K562 (cell line): ENCODE measurements around the gene POLR1H. TPM values are rescaled to one million over a fixed set of nuclear protein-coding genes. Genes with fewer than 3 reads are reported as not detected.

Experiments used
- CEBPB ChIP-seq: fragments of 450-650 bp; IDR thresholded peaks from 2 replicates; pipeline ENCODE4 v1.6.1; 2016; ENCODE audit warnings: missing genetic modification characterization, missing compliant biosample characterization
- CTBP1 ChIP-seq: fragments of 450-650 bp; IDR thresholded peaks from 2 replicates; pipeline ENCODE4 v1.6.1; 2016; ENCODE audit warnings: borderline replicate concordance
- ERF ChIP-seq: fragments of 450-650 bp; formaldehyde crosslinking; IDR thresholded peaks from 2 replicates; pipeline ENCODE4 v1.4.0; 2020; ENCODE audit warnings: mild to moderate bottlenecking, mixed read lengths
- FOXO4 ChIP-seq: fragments of 450-650 bp; formaldehyde crosslinking; IDR thresholded peaks from 2 replicates; pipeline ENCODE4 v1.4.0; 2020; ENCODE audit warnings: mild to moderate bottlenecking, moderate library complexity
- HMG20A ChIP-seq: fragments of 450-650 bp; formaldehyde crosslinking; conservative IDR thresholded peaks from 2 replicates; pipeline ENCODE4 v1.4.0; 2020; ENCODE audit warnings: mild to moderate bottlenecking, mixed read lengths
- HSF4 ChIP-seq: fragments of 250-450 bp; sonication (Bioruptor Pico); IDR thresholded peaks from 2 replicates; pipeline ENCODE4 v2.1.2; 2022; ENCODE audit warnings: mild to moderate bottlenecking, moderate library complexity, borderline replicate concordance
- KLF10 ChIP-seq: fragments of 250-450 bp; sonication (Bioruptor Pico); IDR thresholded peaks from 2 replicates; pipeline ENCODE4 v1.6.1; 2021; ENCODE audit warnings: matching md5 sums
- MTF1 ChIP-seq: fragments of 250-450 bp; sonication (Bioruptor Pico); IDR thresholded peaks from 2 replicates; pipeline ENCODE4 v1.9.0; 2021; ENCODE audit warnings: moderate library complexity, mild to moderate bottlenecking, inconsistent platforms, borderline replicate concordance
- PHB2 ChIP-seq: fragments of 450-650 bp; IDR thresholded peaks from 2 replicates; pipeline ENCODE4 v1.6.1; 2017; ENCODE audit warnings: low read depth
- PTRF ChIP-seq: fragments of 450-650 bp; IDR thresholded peaks from 2 replicates; pipeline ENCODE4 v1.6.1; 2016; ENCODE audit warnings: mild to moderate bottlenecking, missing genetic modification characterization, missing compliant biosample characterization
- ZBTB12 ChIP-seq: fragments of 250-450 bp; sonication (Bioruptor Pico); IDR thresholded peaks from 2 replicates; pipeline ENCODE4 v1.4.0; 2020
- ZNF124 ChIP-seq: sonication (generic); formaldehyde crosslinking; IDR thresholded peaks from 2 replicates; pipeline ENCODE4 v1.8.1; 2022; ENCODE audit warnings: missing genetic modification reagents
- polyA plus RNA-seq, 8 experiments: library from polyadenylated mRNA; depleted of rRNA in 4 of 8; stranded (reverse) in 5 of 8; unstranded in 3 of 8; fragments of >200 nt; fragmentation: Nextera tagmentation in 2 of 8; fragmentation: Illumina TruSeq in 1 of 8; extraction: Ambion mirVana in 2 of 8; extraction: Trizol in 1 of 8; gene quantifications; 2 replicates each; pipeline versions ENCODE4 v1.2.1 to v1.2.3, GENCODE V29; 2011 to 2014; ENCODE audit warnings: inconsistent platforms in 1 of 8, missing spikeins in 1 of 8
- total RNA-seq, 7 experiments: library from RNA; depleted of rRNA in 6 of 7; stranded (reverse); fragments of >200 nt in 6 of 7; fragmentation: Illumina TruSeq in 2 of 7; extraction: Trizol in 2 of 7; gene quantifications; 2 replicates each; pipeline versions ENCODE4 v1.2.1 to v1.2.3, GENCODE V29; 2011 to 2021; ENCODE audit warnings: low replicate concordance in 1 of 7
- TF ChIP-seq, protein P1 (sequence below): sonication (generic); formaldehyde crosslinking; IDR thresholded peaks from 2 replicates; pipeline ENCODE4 v1.8.1; 2023; ENCODE audit warnings: mild to moderate bottlenecking, missing genetic modification reagents
- TF ChIP-seq, protein P2 (sequence below): fragments of 250-450 bp; sonication (Bioruptor Pico); IDR thresholded peaks from 2 replicates; pipeline ENCODE4 v1.8.0; 2022; ENCODE audit warnings: moderate library complexity, mild to moderate bottlenecking, inconsistent platforms
- TF ChIP-seq, protein P3 (sequence below): fragments of 250-450 bp; sonication (Bioruptor Pico); IDR thresholded peaks from 2 replicates; pipeline ENCODE4 v1.8.0; 2022; ENCODE audit warnings: inconsistent platforms

The POLR1H gene
- total and polyA plus RNA-seq, 9 of the 15 experiments (the other 6 are each of a cell fraction or from before 2014, with no cell fraction given), result 92.2 to 333 (median 143) TPM

DNA sequence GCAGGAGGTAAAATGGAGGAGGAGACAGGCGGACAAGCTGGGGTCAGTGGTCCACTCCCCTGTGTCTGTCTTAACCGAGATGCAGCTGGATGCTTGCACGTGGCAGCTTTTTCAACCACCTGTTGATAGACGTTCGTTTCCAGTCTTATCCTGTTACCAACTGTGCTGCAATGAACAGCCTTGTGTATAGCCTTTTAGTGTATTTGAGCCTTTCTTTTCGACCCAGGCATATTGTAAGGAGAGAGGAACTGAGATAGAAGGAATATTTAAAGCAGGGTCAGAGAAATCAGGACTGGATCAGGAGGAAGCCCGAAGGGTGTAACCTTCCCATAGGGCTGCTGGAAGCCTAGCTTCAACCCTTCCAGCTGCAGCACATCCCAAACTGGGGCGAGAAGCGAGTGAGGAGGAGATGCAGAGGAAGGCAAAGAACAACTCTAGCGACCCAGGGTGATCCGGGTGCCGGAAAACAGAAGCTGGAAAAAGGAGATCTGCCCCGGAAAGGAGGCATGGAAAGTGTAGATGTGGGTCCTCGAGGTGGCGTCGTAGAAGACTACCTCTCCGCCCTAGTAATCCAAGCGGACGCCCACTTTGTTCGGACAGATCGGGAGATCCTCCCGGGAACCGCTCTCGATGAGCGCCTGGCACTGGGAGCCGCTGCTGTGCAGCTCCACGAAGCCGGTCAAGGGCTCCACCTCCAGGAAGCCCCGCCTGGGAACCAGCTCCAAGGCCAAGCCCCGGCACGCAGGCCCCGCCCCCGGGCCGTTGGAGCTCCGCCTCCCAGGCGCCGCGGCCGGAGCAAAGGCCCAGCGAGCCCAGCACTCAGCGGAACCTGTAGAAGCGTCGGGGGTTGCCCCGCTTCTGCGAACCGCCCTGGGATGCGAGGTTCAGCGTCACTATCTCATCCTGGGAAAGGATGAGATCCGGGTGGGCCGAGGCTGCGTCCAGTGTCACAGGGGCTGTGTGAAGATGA lies 40.7 kb downstream of the POLR1H start (continued):
- TF ChIP-seq, protein P1, sequence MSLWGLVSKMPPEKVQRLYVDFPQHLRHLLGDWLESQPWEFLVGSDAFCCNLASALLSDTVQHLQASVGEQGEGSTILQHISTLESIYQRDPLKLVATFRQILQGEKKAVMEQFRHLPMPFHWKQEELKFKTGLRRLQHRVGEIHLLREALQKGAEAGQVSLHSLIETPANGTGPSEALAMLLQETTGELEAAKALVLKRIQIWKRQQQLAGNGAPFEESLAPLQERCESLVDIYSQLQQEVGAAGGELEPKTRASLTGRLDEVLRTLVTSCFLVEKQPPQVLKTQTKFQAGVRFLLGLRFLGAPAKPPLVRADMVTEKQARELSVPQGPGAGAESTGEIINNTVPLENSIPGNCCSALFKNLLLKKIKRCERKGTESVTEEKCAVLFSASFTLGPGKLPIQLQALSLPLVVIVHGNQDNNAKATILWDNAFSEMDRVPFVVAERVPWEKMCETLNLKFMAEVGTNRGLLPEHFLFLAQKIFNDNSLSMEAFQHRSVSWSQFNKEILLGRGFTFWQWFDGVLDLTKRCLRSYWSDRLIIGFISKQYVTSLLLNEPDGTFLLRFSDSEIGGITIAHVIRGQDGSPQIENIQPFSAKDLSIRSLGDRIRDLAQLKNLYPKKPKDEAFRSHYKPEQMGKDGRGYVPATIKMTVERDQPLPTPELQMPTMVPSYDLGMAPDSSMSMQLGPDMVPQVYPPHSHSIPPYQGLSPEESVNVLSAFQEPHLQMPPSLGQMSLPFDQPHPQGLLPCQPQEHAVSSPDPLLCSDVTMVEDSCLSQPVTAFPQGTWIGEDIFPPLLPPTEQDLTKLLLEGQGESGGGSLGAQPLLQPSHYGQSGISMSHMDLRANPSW (CRISPR knock-in tag), result no peak
- no peak for TF ChIP-seq ZBTB12 (CRISPR knock-in tag)
- no peak for TF ChIP-seq PHB2
- TF ChIP-seq MTF1 (CRISPR knock-in tag), result no peak
- TF ChIP-seq KLF10, result no peak
- TF ChIP-seq ERF (CRISPR knock-in tag), result no peak
- 0 out of 2 replicates have a peak, but pooled peaks have one; percentile 17 for TF ChIP-seq CTBP1
- TF ChIP-seq HMG20A (CRISPR knock-in tag), result no peak
- TF ChIP-seq, protein P2, sequence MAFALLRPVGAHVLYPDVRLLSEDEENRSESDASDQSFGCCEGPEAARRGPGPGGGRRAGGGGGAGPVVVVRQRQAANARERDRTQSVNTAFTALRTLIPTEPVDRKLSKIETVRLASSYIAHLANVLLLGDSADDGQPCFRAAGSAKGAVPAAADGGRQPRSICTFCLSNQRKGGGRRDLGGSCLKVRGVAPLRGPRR (CRISPR knock-in tag), result no peak
- TF ChIP-seq PTRF (tag), result no peak
- TF ChIP-seq FOXO4 (CRISPR knock-in tag), result no peak
- TF ChIP-seq HSF4, result no peak
- TF ChIP-seq ZNF124 (CRISPR knock-in tag), result no peak
- no peak for TF ChIP-seq CEBPB (tag)
- TF ChIP-seq, protein P3, sequence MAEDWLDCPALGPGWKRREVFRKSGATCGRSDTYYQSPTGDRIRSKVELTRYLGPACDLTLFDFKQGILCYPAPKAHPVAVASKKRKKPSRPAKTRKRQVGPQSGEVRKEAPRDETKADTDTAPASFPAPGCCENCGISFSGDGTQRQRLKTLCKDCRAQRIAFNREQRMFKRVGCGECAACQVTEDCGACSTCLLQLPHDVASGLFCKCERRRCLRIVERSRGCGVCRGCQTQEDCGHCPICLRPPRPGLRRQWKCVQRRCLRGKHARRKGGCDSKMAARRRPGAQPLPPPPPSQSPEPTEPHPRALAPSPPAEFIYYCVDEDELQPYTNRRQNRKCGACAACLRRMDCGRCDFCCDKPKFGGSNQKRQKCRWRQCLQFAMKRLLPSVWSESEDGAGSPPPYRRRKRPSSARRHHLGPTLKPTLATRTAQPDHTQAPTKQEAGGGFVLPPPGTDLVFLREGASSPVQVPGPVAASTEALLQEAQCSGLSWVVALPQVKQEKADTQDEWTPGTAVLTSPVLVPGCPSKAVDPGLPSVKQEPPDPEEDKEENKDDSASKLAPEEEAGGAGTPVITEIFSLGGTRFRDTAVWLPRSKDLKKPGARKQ (CRISPR knock-in tag), result no peak
